ENCODE data around the gene PNRC1.
"Not testable (repeated sequence)": the region's sequence is repeated elsewhere in the genome, so short reads cannot be mapped to it uniquely, and the experiment has no call there.

The PNRC1 gene

GRCh38 chr6:89080281-89081128 is at the start of gene PNRC1:
PNRC1 (plus strand) TSS chr6:89080751; CDS start chr6:89080895, 144 bp downstream.
- TF ChIP-seq, protein P1, sequence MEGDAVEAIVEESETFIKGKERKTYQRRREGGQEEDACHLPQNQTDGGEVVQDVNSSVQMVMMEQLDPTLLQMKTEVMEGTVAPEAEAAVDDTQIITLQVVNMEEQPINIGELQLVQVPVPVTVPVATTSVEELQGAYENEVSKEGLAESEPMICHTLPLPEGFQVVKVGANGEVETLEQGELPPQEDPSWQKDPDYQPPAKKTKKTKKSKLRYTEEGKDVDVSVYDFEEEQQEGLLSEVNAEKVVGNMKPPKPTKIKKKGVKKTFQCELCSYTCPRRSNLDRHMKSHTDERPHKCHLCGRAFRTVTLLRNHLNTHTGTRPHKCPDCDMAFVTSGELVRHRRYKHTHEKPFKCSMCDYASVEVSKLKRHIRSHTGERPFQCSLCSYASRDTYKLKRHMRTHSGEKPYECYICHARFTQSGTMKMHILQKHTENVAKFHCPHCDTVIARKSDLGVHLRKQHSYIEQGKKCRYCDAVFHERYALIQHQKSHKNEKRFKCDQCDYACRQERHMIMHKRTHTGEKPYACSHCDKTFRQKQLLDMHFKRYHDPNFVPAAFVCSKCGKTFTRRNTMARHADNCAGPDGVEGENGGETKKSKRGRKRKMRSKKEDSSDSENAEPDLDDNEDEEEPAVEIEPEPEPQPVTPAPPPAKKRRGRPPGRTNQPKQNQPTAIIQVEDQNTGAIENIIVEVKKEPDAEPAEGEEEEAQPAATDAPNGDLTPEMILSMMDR (IDR thresholded peaks at IDR 0.05; ENCODE audit: unreplicated experiment in 3 of 3): no peak
- H3K27ac Mint-ChIP-seq: peak within 1 kb of the TSS; percentile 94 to 99 (median 96)
- H3K9me3 Mint-ChIP-seq: no peaks in the 10 kb centered on the region
- peaks cover 33% of the 10 kb centered on the region for H3K36me3 Mint-ChIP-seq (ENCODE audit: low read depth)
- H3K4me1 Mint-ChIP-seq: peaks cover 23% of the 10 kb centered on the region
- H3K4me3 Mint-ChIP-seq: peak within 1 kb of the TSS; percentile 98
- H3K27me3 Mint-ChIP-seq (ENCODE audit: low read depth): peaks cover 3% of the 10 kb centered on the region

- TF ChIP-seq, protein P1 (IDR thresholded peaks at IDR 0.05; ENCODE audit: unreplicated experiment in 3 of 3): no peak
- H3K27ac Mint-ChIP-seq: no peak overlapping the region
- H3K36me3 Mint-ChIP-seq (ENCODE audit: low read depth): no peaks in the 10 kb centered on the region
- H3K4me3 Mint-ChIP-seq: no peak overlapping the region
- H3K9me3 Mint-ChIP-seq: no peaks in the 10 kb centered on the region
- peaks cover 13% of the 10 kb centered on the region for H3K27me3 Mint-ChIP-seq (ENCODE audit: low read depth)
- H3K4me1 Mint-ChIP-seq: peaks cover 38% of the 10 kb centered on the region
These were observed 48.0 kb upstream of the PNRC1 start for GRCh38 chr6:89032599-89032998.

DNA sequence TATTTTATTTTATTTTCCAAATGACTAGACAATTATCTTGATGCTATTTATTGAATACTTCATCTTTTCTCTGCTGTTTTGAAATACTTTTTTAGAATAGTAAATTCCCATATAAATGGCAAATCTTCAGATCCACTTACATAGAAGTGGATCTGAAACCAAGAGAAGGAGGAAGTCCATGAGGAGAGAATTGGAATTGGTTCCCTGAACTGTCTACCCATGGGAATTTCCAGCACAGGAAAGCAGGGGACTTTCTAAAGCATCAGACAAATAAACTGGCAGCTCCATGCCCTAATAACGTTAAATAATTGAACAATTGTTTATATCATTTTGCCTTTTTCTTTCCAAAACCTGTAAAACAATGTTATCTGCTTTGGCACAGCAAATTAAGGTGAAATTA is 47.1 kb upstream of the PNRC1 start:
- H3K4me3 Mint-ChIP-seq: no peak overlapping the region

DNA sequence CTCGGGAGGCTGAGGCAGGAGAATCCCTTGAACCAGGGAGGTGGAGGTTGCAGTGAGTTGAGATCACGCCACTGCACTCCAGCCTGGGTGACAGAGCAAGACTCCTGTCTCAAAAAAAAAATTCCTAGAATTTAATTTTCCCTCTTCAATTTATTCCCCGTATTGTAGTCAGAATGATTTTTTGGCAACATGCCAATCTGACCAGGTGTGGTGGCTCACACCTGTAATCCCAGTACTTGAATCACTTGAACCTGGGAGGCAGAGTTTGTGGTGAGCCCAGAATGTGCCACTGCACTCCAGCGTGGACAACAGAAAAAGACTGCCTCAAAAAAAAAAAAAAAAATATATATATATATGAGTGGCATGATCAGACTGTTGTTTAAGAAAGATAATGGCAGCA is 46.4 kb upstream of the PNRC1 start:
- Mint-ChIP-seq H3K4me1 (peaks cover 32% of the 10 kb centered on the region), H3K27ac (peak overlapping the region; percentile 69 to 96 (median 85))
- H3K4me3 Mint-ChIP-seq: not testable (repeated sequence)

More for the DNA sequence above, 47.1 kb upstream of the PNRC1 start:
- TF ChIP-seq, protein P1 (IDR thresholded peaks at IDR 0.05; ENCODE audit: unreplicated experiment in 3 of 3): no peak
- peaks cover 30% of the 10 kb centered on the region for H3K4me1 Mint-ChIP-seq
- H3K27me3 Mint-ChIP-seq (ENCODE audit: low read depth): peaks cover 11% of the 10 kb centered on the region
- peaks cover 4% of the 10 kb centered on the region for H3K9me3 Mint-ChIP-seq
- H3K36me3 Mint-ChIP-seq (ENCODE audit: low read depth): no peaks in the 10 kb centered on the region
- H3K27ac Mint-ChIP-seq: peak overlapping the region in 2 of 3 experiments; percentile 45 to 60

DNA sequence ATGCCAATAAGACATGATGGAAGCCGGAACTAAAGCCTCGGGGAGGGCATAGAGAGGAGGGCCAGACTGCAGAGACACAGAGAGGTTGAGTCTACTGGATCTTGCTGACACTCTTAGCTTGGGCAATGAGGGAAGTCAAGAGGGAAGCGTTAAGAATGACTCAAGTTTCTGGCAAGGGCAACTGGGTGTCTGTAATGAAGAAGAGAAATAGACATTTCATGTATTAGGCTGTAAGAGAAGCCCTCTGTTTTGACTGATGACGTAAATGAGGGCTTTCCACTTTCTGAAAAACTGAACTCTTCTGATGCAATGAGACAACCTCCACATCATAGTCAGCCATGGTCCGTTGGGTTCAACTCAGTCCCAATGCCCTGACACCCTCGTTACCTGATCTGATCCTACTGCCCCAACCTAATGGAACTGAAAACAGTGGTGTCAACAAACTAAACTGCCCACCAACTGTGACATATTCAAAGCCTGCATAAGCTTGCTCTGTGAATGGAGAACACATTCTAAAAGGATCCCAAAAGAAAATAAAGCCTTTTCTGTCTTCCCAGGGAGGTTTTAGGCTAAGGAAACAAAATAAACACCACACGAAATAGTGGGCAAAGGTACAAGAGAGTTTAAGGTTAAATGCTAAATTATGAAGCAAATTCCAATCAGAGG is 45.8 kb upstream of the PNRC1 start:
- Mint-ChIP-seq H3K4me1 (peaks cover 33% of the 10 kb centered on the region), H3K36me3 (ENCODE audit: low read depth) (no peaks in the 10 kb centered on the region), H3K27me3 (ENCODE audit: low read depth) (peaks cover 8% of the 10 kb centered on the region), H3K9me3 (peaks cover 12% of the 10 kb centered on the region), H3K27ac (peak overlapping the region; percentile 69 to 96 (median 92)), H3K4me3 (peak overlapping the region in 1 of 3 experiments; percentile 2)
- TF ChIP-seq, protein P1 (IDR thresholded peaks at IDR 0.05; ENCODE audit: unreplicated experiment in 3 of 3): no peak

More for the DNA sequence above, 46.4 kb upstream of the PNRC1 start:
- H3K27me3 Mint-ChIP-seq (ENCODE audit: low read depth): peaks cover 11% of the 10 kb centered on the region
- H3K36me3 Mint-ChIP-seq (ENCODE audit: low read depth): not testable (repeated sequence)
- H3K9me3 Mint-ChIP-seq: peaks cover 11% of the 10 kb centered on the region
